ENCODE data around the gene PEAR1. TPM values are rescaled to one million over a fixed set of nuclear protein-coding genes. Genes with fewer than 3 reads are reported as not detected.
A peak's percentile ranks its signal among the peaks of the same experiment; 100 is the strongest.

PEAR1 gene
- total and polyA plus RNA-seq, 8 donors = 1.2 to 16.3 (median 2.7) TPM

DNA sequence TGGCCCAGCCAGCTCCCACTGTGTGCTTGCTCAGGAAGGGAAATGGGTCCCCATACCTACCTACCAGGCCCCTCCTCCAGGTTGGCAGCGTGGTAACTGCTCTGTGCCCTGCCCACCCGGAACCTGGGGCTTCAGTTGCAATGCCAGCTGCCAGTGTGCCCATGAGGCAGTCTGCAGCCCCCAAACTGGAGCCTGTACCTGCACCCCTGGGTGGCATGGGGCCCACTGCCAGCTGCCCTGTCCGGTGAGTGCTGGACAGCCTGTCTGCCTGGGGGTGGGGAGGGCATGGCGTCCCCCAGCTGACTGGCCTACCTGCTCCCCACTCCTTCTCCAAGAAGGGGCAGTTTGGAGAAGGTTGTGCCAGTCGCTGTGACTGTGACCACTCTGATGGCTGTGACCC lies 16.2 kb downstream of the PEAR1 start:
- no peak overlapping the region for H3K4me3 ChIP-seq
- 64 to 100% (median 84%) methylated on average over 2 to 5 of the region's 5 CpGs for WGBS, 5 donors
- TF ChIP-seq POLR2A (IDR thresholded peaks at IDR 0.05) = no peak
- TF ChIP-seq POLR2AphosphoS5 (IDR thresholded peaks at IDR 0.05) = no peak
- TF ChIP-seq EP300 (IDR thresholded peaks at IDR 0.05) = no peak
- TF ChIP-seq, protein P1, sequence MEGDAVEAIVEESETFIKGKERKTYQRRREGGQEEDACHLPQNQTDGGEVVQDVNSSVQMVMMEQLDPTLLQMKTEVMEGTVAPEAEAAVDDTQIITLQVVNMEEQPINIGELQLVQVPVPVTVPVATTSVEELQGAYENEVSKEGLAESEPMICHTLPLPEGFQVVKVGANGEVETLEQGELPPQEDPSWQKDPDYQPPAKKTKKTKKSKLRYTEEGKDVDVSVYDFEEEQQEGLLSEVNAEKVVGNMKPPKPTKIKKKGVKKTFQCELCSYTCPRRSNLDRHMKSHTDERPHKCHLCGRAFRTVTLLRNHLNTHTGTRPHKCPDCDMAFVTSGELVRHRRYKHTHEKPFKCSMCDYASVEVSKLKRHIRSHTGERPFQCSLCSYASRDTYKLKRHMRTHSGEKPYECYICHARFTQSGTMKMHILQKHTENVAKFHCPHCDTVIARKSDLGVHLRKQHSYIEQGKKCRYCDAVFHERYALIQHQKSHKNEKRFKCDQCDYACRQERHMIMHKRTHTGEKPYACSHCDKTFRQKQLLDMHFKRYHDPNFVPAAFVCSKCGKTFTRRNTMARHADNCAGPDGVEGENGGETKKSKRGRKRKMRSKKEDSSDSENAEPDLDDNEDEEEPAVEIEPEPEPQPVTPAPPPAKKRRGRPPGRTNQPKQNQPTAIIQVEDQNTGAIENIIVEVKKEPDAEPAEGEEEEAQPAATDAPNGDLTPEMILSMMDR (IDR thresholded peaks at IDR 0.05) = no peak
- H3K4me1 ChIP-seq = peaks cover 0 to 32% (median 23%) of the 10 kb centered on the region in 4 donors
- peaks cover 0 to 72% (median 7%) of the 10 kb centered on the region in 3 donors for H3K27me3 ChIP-seq
- no peak overlapping the region for H3K27ac ChIP-seq
- DNase-seq = no peak
- intact Hi-C loops (cut with DNase I; ENCODE audit: low total_unique reads) = no loop called here
- H3K36me3 ChIP-seq = peaks cover 3 to 40% (median 22%) of the 10 kb centered on the region in 4 donors
- no peaks in the 10 kb centered on the region for H3K9me3 ChIP-seq

DNA sequence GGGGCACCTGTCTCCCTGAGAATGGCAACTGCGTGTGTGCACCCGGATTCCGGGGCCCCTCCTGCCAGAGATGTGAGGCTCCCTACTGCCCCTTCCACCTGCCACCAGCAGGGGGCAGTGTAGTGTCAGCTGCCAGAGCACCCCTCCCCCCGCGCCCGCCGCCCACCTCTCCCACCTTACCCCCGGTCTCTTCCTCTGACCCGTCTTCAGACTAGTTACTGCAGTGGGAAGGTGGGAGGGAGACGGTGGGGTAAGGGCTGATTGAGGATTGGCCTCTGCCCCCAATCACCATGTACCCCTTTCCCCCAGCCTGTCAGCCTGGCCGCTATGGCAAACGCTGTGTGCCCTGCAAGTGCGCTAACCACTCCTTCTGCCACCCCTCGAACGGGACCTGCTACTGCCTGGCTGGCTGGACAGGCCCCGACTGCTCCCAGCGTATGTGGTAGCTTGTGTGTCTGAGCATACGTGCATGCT lies 16.8 kb downstream of the PEAR1 start:
- no peak for TF ChIP-seq EP300 (IDR thresholded peaks at IDR 0.05)
- TF ChIP-seq POLR2A (IDR thresholded peaks at IDR 0.05) = no peak
- TF ChIP-seq, protein P1 (IDR thresholded peaks at IDR 0.05) = peak in 5 of 7 experiments; percentile 24 to 83 (median 81)
- TF ChIP-seq POLR2AphosphoS5 (IDR thresholded peaks at IDR 0.05) = no peak
- intact Hi-C loops (cut with DNase I; ENCODE audit: low total_unique reads) = no loop called here
- Histone ChIP-seq H3K9me3 (no peaks in the 10 kb centered on the region), H3K27me3 (peaks cover 0 to 72% (median 7%) of the 10 kb centered on the region in 3 donors), H3K36me3 (peaks cover 3 to 47% (median 29%) of the 10 kb centered on the region in 4 donors), H3K4me3 (no peak overlapping the region), H3K4me1 (peaks cover 0 to 32% (median 23%) of the 10 kb centered on the region in 4 donors), H3K27ac (no peak overlapping the region)
- peak; percentile 54 to 76 for DNase-seq
- WGBS, 5 donors = 20 to 47% (median 36%) methylated on average over 17 to 18 of the region's 18 CpGs

DNA sequence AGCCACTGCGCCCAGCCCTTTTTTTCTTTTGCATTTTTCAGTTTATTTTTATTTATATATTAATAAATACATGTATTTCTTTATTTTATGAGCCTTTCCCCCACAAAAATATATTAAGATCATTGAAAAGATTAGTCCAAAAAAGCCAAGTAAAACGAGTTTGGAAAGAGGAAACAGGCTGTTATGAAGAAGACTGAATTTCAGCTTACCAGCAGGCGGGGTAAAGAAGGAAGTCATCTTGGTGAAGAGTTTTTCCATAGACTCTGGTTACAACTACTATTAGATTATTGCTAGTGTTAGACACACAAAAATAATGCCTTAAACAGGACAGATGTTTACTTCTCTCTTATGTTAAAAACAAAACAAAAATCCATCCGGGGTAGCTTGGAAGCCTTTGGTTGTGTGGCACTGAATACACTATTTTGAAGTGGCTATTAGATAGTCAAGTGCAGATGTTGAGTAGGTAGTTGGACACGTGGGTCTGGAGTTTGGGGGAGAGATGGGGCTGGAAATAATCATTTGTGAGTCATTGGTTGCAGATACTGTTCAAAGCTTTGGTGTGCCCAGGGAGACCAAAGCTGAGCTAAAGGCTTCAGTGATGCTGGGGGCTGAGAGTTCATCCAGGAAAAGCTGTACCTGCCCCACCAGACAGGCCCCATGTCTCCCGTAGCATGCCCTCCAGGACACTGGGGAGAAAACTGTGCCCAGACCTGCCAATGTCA lies 18.2 kb downstream of the PEAR1 start:
- Histone ChIP-seq H3K4me3 (no peak overlapping the region), H3K9me3 (no peaks in the 10 kb centered on the region), H3K4me1 (peaks cover 0 to 32% (median 23%) of the 10 kb centered on the region in 4 donors), H3K36me3 (peaks cover 3 to 50% (median 30%) of the 10 kb centered on the region in 4 donors), H3K27me3 (peaks cover 0 to 66% (median 7%) of the 10 kb centered on the region in 3 donors), H3K27ac (no peak overlapping the region)
- intact Hi-C loops (cut with DNase I; ENCODE audit: low total_unique reads) = no loop called here
- no peak for TF ChIP-seq POLR2A (IDR thresholded peaks at IDR 0.05)
- TF ChIP-seq POLR2AphosphoS5 (IDR thresholded peaks at IDR 0.05) = no peak
- TF ChIP-seq, protein P1 (IDR thresholded peaks at IDR 0.05) = no peak
- no peak for TF ChIP-seq EP300 (IDR thresholded peaks at IDR 0.05)
- DNase-seq = no peak
- WGBS, 5 donors = 69 to 78% (median 72%) methylated on average over 6 of the region's 6 CpGs

DNA sequence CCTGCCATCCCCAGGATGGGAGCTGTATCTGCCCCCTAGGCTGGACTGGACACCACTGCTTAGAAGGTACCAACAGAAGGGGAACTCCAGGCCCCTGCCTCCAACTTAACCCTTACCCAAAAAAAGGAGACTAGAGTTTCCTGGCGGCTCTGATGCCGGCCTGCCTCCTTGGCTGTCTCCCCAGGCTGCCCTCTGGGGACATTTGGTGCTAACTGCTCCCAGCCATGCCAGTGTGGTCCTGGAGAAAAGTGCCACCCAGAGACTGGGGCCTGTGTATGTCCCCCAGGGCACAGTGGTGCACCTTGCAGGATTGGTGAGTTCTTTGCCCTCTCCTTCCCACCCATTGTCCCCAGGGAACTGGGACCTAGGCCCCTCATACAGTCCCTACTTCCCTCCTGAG lies 18.8 kb downstream of the PEAR1 start:
- peaks cover 3 to 46% (median 27%) of the 10 kb centered on the region in 4 donors for H3K36me3 ChIP-seq
- H3K27me3 ChIP-seq = peaks cover 0 to 66% (median 7%) of the 10 kb centered on the region in 3 donors
- WGBS, 5 donors = 73 to 84% (median 76%) methylated on average over 2 of the region's 2 CpGs; no CpG with 5 or more reads in 1 of the 5 donors
- H3K9me3 ChIP-seq = no peaks in the 10 kb centered on the region
- DNase-seq = no peak
- H3K4me3 ChIP-seq = no peak overlapping the region
- TF ChIP-seq POLR2AphosphoS5 (IDR thresholded peaks at IDR 0.05) (no peak), EP300 (IDR thresholded peaks at IDR 0.05) (no peak), POLR2A (IDR thresholded peaks at IDR 0.05) (no peak)
- TF ChIP-seq, protein P1 (IDR thresholded peaks at IDR 0.05) = no peak
- H3K4me1 ChIP-seq = peaks cover 0 to 26% (median 19%) of the 10 kb centered on the region in 4 donors
- intact Hi-C loops (cut with DNase I; ENCODE audit: low total_unique reads) = no loop called here
- no peak overlapping the region for H3K27ac ChIP-seq
